HG03159 (cell line): ENCODE data around the gene GPR137B.

ENCODE experiments used
- ATAC-seq: cut with Tn5 transposase; IDR thresholded peaks from one replicate; pipeline ENCODE4 v1.9.1; 2021; ENCODE audit warnings: mild to moderate bottlenecking, moderate library complexity; ENCODE audit not compliant: unreplicated experiment

Gene GPR137B

DNA sequence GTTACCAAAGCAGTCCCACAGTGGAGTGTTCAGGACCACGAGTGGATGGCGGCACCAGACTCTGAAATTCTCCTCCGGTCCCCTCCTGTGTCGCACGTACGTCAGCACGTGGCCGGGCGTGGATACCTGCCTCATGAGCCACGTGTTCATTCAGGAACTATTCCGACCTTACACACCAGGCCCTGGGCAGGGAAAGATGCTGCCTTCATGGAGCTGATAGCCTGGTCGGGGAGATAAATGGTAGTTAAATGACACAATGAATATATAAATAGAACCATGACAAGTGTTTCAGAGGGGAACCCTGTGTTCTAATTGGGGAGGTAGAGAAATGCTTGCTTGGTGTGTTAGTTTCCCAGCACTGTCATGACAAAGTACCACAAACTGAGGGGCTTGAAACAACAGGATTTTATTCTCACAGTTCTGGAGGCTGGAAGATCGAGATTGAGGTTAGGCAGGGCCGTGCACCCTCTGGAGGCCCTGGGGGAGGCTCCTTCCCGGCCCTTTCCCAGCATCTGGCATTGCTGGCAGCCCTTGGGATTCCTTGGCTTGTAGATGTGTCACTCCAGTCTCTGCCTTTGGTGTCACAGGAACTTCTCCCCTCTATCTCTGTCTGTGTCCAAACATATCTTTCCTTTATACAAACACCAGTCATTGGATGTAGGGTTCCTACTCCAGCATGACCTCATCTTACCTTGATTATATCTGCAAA is 28.9 kb upstream of the GPR137B start:
- no peak for ATAC-seq

DNA sequence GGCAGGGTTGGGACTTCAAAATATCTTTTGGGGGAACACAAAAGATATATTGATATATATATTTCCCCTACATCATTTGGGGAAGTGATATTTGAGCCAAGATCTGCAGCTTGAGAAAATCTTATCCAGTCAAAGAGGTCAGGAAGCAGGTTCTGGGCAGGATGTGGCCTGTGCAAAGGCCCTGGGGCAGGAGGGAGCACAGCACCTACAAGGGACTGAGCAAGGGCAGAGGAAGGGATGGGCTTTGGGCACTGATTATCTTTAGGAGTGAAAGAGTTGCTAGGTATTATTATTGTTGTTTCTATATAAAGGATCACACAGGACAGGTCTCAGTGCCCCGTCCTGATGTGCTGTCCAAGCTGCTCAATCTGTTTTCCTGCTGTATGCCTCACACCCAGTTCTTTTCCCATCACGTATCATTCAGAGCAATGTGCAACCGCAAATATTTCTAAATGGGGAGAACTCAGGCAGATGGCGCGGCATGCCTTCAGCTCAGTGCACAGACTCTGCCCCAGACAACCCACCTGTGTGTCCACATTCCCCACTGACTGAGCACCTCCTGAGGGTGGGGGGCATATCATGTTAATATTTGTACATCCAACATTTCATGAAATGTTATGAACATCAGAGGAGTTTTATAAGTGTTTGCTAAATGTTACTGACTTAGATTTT is 28.1 kb upstream of the GPR137B start:
- no peak for ATAC-seq

DNA sequence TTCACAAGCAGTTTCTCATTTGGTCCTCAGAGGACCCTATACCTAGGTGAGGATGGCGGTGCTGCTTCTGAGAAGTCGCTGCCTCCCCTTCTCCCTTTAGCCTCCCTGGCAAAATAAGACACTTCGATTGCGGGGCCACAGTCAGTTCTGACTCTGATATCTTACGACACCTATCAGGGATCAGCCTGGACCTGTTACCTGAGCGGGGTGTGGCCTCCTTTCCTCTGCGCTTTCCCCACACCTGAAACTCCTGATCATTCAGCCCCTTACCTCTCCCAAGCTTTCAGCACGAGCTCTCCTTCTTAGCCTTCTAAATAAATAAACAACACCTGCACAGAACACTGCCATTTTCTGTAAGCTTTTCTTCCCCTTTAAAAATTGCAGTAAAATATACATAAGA is 24.6 kb upstream of the GPR137B start:
- ATAC-seq = no peak

DNA sequence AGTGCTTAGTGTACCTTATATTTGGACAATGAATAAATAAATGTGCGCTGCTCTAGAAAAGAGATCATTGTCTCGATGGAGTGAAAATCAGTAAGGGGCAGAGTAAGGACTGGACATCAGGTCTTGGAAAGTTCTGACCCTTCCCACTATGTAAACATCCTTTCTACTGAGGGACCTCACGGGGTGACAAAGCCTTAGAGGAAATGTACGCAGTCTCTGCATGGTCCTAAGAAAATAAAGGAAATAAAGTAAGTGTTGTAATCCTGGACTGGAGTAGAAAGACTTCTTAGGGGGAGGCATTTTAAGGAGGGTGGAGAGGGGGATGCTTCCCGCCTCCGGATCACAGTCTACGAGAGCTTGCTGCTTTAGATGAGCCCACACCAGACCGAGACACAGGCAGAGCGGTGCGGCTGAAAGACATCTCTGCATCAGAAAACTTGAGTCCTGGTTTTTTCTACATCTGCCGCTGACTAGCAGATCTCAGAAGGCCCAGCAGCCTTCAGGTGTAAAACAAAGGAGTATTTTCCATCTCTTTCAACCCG is 22.3 kb upstream of the GPR137B start:
- no peak for ATAC-seq

DNA sequence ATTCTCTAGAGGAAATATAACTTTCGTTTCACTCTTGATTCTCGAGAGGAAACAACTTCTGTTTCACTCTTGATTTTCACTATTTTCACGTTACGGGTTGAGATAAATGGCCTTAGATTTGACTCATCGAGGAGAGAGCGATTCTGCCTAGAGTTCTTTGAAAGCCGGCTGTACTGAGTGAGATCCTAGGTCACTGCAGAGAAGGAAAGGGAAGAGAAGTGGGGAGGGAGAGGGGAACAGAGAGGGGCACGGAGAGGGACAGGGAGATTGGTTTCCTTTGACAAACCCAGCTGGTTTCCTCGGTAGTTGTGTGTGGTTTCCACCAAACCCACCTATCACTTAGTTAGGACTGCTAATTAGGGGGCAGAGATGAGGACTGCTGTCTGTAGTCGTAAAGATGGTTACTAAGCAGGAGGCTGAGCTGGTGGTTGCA is 21.6 kb upstream of the GPR137B start:
- peak; percentile 57 for ATAC-seq

DNA sequence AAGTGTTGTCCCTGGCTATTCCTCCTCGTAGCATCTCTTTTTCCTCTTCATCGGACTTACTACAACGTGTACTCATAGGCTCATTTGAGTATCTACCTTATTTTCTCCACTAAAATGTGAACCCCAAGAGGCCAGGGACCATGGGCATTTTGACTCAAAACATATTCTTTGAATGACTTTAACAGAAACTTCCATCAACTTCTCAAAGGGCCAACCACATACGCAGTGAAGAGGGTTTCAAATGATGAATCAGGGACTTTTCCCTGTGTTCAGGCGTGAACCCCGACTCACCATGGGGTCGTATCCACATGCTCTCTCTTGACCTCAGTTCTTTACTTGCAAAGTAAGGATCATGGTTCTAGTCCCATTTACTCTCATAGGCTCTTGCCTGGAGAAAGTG is 20.2 kb upstream of the GPR137B start:
- ATAC-seq = no peak

DNA sequence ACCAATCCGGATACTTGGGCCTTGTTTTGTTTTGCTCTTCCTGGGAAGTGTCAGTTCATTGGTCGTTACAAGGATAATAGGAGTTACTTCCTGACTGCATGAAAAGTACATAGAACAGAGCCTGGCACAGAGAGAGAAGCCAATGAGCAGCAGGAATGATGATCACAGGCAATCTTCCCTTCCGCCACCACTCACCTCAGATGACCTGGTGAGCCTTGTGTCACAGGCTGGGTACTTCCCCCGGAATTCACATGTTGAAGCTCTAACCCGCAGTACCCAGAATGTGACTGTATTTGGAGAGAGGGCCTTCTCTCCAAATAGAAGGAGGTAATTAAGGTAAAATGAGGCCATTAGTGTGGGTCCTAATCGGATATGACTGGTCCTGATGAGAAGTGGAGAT is 18.8 kb upstream of the GPR137B start:
- no peak for ATAC-seq

DNA sequence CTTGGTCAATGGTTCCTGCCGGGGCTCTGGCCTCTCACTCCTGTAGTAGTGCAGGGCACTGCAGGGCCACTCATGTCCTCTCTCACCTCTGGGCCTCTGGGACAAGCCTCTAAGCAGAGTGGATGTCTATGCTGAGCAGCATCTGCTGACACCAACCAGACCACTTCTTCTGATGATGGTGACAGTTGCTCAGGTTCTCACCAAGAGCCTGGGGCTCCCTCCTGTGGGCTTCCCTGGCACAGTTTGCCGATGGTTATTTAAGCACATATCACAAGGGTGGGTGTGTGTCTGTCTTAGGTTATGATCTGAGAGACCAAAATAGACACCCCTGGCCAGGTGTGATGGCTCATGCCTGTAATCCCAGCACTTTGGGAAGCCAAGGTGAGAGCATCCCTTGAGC is 17.4 kb upstream of the GPR137B start:
- no peak for ATAC-seq

DNA sequence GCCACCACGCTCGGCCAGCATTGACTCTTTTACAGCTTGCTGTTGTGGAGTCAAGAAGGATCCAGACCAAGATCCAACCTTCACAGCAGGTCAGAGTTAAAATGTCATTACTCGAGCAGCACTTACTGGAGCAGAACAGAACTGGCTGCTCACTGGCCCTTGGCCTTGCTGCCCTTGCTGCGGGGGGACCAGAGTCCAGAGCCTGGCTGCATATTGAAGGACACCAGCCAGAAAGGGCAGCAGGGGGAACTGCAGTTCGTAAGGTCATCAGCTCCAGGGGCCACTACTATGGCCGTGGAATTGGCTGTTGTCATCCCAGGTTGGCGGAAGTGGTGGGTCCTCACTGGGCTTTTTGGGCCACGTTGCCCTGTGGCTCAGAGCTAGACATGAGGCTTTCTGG is 15.3 kb upstream of the GPR137B start:
- ATAC-seq = no peak

DNA sequence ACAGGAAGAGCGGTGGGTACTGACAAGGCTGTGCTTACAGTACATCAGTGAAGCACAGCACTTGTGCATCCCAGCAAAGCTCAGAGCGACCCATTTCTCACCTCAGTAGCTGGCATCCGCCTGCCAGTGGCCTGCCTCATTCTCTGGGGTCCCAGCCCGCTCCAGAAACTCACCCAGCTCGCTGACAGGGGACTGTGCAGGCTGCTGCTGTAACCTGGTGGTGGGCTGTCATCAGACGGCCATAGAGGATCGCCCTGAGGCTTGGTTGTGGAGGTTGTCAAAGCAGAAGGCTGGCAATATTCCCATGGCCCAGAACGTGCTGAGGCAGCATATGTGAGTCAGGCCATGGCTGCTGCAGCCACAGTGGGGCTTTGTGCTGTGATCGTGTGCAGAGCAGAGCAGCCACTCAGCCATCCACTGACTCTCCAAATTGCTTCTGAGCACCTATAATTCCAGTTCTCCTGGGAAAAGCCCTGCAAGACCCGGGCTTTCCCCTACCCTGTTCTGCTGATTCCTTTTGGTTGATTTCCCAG is 13.6 kb upstream of the GPR137B start:
- no peak for ATAC-seq

DNA sequence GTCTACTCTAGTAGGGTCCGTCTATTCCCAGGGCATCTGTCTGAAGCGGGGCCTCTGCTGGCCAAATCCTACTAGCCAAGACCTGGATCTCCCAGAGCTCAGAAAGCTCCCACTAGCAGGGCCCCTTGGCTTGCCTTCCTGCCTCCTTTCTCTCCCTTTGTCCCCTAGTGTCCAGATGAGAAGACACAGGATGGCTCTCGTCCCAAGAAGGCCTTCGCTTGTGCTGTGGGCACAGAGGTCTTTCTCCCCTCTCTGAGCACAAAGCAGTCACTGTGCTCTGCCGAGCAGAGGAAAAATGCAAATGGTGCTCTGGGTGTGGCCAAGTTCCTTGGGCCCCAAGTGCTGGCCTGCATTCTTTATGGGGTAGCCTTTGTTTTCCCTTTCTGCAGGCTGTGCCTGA is 13.0 kb upstream of the GPR137B start:
- no peak for ATAC-seq

DNA sequence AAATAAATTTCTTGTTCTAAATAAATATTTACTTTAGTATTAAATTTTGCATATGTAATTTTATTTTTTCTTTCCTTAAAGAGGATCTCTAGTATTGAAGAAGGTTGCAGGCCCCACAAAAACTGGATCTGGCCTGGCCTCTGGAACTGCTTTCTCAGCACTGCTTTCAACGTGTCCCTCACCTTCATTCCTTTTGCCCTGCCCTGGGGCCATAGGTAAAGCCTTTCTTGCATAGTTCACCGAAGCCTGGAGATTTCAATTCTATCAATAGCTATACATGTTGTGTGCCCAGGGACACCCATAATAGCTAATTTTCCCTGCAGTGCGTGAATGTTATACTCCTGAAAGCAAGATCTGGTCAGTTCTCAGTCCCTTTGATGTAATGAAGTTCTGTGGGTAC is 12.0 kb upstream of the GPR137B start:
- no peak for ATAC-seq

DNA sequence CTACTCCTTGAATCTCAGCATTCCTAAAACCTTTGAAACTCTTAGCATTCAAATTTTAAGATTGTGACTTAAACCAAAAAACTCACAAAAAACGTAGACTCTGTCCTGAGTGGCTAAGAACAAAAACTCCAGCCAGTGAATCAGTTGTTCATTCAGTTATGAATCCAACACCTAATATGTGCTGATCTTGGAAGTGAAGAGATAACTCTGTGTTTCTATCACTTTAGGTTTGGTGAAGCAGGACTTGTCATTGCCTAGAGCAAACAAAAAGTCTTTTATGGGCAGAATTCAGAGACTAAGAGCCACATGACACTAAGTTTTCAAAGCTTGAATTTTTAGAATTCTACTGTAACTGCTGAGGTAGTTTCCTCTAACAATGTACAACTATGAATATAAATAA is 10.4 kb upstream of the GPR137B start:
- no peak for ATAC-seq

DNA sequence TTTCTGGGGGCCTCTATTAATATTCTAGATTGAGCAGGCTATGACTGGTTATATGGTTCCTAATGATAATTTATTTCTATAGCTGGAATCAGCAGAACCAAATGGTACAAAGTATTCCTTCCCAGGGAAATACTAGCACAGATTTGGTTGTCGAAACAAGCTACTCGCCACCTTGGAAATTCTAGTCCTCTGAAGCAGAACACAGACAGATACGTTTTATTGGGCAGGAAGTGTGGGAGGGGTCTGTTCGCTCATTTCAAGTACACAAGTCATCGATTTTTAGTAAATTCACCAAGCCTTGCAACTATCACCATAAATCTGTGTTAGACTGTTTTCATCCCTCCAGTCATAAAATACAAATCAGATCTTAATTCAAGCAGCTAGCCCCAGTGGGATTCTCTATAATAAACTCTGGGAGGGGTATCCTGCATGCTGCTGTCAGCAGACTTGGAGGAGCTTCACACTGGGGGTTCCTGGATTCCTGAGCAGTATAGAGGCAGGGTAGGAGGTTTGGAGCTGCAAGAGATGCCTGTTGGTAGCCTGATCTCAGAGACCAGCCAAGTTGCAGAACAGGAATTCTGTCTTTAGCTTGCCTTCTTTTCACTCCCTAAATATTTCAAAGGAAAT is 9.8 kb upstream of the GPR137B start:
- ATAC-seq = no peak

DNA sequence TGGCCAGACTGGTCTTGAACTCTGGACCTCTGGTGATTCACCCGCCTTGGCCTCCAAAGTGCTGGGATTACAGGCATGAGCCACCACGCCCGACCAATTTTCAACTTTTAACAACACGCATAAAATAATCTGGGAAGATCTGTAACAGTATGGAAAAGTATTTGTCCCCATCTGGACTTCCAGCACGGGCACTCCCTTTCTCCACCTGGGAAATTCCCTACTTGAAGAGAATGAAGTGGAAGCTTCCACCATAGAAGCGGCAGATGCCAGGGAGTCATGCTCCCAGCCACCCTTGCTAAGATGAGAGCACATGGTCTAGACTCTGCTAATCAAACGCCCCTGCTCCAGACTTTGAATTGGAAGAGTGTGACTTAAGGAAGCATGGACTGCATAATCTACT is 9.0 kb upstream of the GPR137B start:
- ATAC-seq = no peak

DNA sequence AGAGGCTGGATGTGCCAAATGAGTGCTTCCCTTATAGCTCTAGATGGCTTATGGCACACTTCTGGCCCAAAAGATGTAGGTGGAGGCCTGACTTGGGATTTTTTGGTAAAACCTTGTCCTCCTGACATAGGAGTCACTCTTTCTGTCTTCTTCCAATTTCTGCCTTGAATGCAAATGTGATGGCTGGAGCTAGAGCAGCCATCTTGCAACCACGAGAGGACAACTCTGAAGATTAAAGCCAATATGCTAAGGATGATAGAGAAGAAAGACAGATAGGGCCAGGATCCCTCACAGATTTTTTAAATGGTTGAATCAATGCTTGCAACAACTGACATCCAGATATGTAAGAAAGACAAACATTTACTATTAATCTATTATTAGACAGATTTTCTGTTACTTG is 8.5 kb upstream of the GPR137B start:
- no peak for ATAC-seq

DNA sequence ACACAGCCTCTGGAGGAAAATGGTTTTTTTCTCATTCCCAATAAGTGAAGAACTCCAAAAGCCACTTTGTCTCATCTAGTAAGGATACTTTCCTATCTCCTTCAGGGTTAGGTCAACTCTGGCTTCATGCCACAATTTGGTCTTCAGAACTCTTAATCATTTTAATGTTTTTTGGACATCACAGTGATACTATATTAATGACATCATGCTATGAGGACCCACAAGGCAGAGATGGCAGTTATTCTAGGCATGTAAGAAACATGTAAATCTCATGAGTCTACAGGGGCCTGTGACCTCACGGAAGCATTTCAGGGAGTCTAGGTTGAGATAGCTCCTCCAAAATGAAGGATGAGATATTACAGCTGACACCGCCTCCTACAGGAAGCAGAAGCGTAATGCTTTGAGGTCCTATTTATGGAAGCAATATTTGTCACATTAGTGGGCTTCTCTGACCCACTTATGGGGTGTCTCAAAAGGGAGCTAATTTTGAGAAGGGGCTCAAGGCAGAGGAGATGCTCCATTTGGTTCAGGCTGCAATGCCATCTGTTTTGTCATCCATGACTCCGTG is 5.0 kb upstream of the GPR137B start:
- ATAC-seq = no peak

DNA sequence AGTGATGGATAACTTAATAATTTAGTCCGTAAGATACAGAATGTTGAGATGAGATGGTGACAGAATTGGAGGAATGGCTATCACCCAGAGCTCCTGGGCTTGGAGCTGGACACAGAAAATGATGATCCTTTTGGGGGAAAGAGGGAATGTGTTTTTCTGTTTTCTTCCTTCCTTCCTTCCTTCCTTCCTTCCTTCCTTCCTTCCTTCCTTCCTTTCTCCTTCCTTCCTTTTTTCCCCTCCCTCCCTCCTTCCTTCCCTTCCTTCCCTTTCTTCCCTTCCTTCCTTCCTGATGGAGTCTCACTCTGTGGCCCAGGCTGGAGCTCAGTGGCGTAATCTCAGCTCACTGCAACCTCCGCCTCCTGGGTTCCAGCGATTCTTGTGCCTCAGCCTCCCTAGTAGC is 2.8 kb upstream of the GPR137B start:
- no peak for ATAC-seq

DNA sequence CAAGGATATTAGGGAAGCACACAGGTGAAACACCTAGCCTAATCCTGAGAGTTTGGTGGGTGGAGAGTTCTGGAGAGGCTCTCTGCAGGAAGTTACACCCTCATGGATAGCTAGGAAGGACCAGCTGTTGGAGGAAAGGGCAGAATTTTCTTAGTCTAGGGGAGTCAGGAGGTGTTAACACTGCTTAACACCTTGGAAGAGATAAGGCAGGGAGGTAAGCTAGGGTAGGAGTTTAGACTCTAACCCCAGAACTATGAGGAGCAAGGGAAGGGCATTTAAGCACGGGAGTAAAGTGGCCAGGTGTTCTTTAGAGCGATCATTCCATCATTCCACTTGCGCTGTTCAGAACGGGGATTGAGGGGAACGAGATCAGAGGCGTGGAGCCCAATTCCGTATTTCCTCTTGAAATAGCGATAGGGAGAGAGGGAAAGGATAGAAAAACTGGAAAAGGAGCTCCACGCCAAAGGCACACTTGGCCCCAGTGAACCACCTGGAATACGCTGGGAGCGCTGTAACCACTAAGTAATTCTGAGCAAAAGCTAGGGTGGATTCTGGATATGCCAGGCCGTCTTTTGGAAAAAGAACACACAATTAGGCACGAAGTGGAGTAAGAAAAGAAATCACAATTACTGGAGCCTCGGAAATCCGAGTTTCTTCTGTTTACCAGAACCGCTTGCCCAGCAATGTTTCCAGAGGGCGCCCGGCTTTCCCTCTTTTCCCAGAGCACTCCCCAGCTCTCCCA is 1.5 kb upstream of the GPR137B start:
- ATAC-seq = no peak

DNA sequence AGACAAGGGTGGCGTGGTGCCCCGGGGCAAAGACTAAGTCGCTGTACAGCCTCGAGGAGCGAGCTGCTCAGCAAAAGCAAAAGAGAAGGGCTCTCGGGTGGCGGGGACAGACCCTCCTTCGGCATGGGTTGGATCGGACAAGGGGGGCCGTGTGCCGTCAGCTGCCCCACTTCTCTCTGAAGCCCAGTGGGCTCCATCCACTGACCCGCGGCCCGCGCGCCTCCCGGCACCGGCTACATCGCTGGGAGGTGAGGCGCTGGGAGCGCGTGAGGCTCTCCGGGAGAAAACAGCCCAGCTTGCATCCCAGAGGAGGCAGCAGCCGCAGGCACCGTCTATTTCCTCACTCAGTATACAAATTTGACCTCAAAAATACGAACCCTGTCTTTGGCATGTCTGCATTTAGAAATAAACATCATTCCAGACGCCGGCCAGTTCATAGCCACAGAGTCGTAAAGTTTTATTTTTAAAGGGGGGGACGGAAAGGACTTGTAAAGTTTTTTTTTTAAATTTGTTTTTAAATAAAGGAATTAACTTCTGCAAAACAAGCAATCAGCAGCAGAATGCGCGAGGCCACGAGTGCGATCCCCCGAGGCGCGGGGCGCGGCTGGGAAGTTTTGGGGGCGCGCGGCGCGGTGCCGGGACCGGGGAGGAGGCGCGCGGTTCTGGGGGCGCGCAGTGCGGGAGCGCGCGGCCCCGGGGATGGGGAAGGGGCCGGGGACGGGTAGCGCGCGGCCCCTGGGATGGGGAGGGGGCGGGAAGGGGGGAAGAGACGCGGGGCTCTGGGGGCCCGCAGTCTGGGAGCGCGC is 689 bp upstream of the GPR137B start:
- ATAC-seq = peak; percentile 28
